Brain pericyte (primary cell): ENCODE results near the gene R3HDM2.

Experiments
- DNase-seq: peaks from one replicate; pipeline ENCODE4 v3.0.0-alpha.2; 2012; ENCODE audit warnings: low read depth, low spot score

R3HDM2 gene

DNA sequence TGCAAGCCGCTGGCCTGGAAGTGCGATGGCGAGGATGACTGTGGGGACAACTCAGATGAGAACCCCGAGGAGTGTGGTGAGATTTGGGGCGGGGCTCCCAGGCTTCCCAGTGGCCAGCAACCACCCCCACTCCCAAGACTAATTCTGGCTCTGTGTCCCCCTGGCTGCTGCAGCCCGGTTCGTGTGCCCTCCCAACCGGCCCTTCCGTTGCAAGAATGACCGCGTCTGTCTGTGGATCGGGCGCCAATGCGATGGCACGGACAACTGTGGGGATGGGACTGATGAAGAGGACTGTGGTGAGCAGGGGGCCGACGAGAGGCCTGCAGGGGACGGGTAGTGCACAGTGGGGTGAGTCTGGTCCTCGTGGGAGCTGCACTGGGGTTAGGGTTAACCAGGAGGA, 226.4 kb downstream of the R3HDM2 start:
- no peak for DNase-seq

DNA sequence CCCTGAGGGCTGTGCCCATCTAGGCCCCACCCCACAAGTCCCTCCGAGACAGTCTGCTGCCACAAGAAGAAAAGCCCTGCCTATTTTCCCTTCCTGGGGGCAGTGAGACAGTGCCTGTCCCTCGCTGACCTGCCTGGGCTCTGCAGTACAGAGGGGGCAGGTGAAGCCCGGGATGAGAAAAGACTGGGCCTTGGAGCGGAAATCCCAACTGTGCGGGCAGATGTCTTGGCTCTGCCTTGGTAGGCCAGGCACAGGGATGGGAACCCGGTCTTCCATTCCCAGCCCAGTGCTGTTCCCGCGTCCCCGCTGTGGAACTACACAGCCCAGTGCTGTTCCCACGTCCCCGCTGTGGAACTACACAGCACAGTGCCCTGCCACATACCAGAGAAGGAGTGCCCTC, 227.1 kb downstream of the R3HDM2 start:
- DNase-seq, result no peak
